ENCODE results near the gene CCT3. TPM values are rescaled to one million over a fixed set of nuclear protein-coding genes. Genes with fewer than 3 reads are reported as not detected.
"Not testable (repeated sequence)": the region's sequence is repeated elsewhere in the genome, so short reads cannot be mapped to it uniquely, and the experiment has no call there.

CCT3 gene
- total RNA-seq, 1 experiment from 2014 or later: 451 TPM

DNA sequence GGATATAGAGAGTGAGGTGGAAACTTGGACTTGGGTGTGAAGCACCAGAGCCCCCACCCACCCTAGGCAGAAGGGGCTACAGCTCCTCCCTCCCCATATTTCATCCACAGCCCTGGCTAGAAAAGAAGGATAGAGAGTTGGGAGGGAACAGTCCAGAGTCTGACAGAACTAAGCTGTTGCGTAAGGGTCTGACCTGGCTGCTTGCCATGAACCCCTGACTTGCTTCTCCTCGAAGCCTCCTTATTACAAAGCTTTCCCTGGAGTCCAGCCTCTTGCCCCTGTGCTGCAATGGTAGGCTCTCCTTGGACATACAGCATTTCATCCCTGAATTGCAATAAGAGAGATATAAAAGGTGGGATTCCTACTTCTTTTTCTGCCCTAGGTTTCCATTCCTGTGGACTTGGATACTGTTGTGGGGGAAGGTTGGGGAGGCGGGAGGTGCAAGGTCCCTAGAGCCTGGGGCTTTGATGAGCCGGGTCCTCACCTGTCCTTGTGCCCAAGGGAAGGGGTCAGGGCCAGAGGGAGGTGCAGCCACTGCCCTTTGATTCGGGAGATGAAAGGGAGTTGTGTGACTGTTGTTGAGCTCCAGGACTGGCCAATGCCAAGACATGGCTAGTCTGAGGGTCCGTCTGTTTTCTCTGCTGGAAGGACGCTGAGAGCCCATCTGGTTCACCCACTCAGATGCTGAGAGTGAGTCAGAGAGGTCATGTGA, 33.6 kb upstream of the CCT3 start:
- H3K36me3 ChIP-seq (ENCODE audit: control insufficient read depth, insufficient read depth, low read length): no peaks in the 10 kb centered on the region; the same call in 1 of the 2 replicates
- intact Hi-C loops (cut with micrococcal nuclease; ENCODE audit: unreplicated experiment): no loop called here
- CTCF ChIA-PET: interaction anchor here (1.0 to 1.4 kb wide), 2 partner anchors 14 to 74 kb away, joined by 3 read pairs; no protein-coding TSS in a partner anchor
- H3K4me1 ChIP-seq (ENCODE audit: control insufficient read depth, insufficient read depth, low read length): peaks cover 5% of the 10 kb centered on the region; the same call in 1 of the 2 replicates
- no TSS peak for BruUV-seq (replicated peaks)
- H3K4me3 ChIP-seq (ENCODE audit: low read depth in 2 of 2, low read length in 2 of 2): no peak overlapping the region
- DNase-seq (ENCODE audit: low read depth, low spot score) (no peak), ATAC-seq (no peak)
- POLR2A ChIA-PET: interaction anchor here (0.6 kb wide), 4 partner anchors 34 to 139 kb away, joined by 3 to 12 read pairs (median 4); partner anchors contain the start of gene CCT3
- no peak overlapping the region for H3K27ac ChIP-seq (ENCODE audit: low read length)
- TF ChIP-seq POLR2AphosphoS5 (IDR thresholded peaks at IDR 0.05; ENCODE audit: low read depth, low read length) (no peak), SIN3A (IDR thresholded peaks at IDR 0.05; ENCODE audit: borderline replicate concordance, insufficient read depth, low read depth, low read length) (no peak), TCF7L2 (IDR thresholded peaks at IDR 0.05; ENCODE audit: low read depth, low read length) (no peak)
- TF ChIP-seq, protein P1, sequence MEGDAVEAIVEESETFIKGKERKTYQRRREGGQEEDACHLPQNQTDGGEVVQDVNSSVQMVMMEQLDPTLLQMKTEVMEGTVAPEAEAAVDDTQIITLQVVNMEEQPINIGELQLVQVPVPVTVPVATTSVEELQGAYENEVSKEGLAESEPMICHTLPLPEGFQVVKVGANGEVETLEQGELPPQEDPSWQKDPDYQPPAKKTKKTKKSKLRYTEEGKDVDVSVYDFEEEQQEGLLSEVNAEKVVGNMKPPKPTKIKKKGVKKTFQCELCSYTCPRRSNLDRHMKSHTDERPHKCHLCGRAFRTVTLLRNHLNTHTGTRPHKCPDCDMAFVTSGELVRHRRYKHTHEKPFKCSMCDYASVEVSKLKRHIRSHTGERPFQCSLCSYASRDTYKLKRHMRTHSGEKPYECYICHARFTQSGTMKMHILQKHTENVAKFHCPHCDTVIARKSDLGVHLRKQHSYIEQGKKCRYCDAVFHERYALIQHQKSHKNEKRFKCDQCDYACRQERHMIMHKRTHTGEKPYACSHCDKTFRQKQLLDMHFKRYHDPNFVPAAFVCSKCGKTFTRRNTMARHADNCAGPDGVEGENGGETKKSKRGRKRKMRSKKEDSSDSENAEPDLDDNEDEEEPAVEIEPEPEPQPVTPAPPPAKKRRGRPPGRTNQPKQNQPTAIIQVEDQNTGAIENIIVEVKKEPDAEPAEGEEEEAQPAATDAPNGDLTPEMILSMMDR (IDR thresholded peaks at IDR 0.05): no peak
- TF ChIP-seq, protein P2, sequence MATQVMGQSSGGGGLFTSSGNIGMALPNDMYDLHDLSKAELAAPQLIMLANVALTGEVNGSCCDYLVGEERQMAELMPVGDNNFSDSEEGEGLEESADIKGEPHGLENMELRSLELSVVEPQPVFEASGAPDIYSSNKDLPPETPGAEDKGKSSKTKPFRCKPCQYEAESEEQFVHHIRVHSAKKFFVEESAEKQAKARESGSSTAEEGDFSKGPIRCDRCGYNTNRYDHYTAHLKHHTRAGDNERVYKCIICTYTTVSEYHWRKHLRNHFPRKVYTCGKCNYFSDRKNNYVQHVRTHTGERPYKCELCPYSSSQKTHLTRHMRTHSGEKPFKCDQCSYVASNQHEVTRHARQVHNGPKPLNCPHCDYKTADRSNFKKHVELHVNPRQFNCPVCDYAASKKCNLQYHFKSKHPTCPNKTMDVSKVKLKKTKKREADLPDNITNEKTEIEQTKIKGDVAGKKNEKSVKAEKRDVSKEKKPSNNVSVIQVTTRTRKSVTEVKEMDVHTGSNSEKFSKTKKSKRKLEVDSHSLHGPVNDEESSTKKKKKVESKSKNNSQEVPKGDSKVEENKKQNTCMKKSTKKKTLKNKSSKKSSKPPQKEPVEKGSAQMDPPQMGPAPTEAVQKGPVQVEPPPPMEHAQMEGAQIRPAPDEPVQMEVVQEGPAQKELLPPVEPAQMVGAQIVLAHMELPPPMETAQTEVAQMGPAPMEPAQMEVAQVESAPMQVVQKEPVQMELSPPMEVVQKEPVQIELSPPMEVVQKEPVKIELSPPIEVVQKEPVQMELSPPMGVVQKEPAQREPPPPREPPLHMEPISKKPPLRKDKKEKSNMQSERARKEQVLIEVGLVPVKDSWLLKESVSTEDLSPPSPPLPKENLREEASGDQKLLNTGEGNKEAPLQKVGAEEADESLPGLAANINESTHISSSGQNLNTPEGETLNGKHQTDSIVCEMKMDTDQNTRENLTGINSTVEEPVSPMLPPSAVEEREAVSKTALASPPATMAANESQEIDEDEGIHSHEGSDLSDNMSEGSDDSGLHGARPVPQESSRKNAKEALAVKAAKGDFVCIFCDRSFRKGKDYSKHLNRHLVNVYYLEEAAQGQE (IDR thresholded peaks at IDR 0.05; ENCODE audit: insufficient read depth in 1 of 2, low read depth in 2 of 2, low read length in 1 of 2): no peak
- H3K27me3 ChIP-seq (ENCODE audit: control insufficient read depth, insufficient read depth, low read length): no peaks in the 10 kb centered on the region
- in situ Hi-C loops (cut with HindIII; ENCODE audit: low pct_unique_long_range_greater_than_20kb, low sequenced_read_pairs): no loop called here
- no peaks in the 10 kb centered on the region for H3K9me3 ChIP-seq (ENCODE audit: control insufficient read depth, insufficient read depth, low read depth, low read length)

DNA sequence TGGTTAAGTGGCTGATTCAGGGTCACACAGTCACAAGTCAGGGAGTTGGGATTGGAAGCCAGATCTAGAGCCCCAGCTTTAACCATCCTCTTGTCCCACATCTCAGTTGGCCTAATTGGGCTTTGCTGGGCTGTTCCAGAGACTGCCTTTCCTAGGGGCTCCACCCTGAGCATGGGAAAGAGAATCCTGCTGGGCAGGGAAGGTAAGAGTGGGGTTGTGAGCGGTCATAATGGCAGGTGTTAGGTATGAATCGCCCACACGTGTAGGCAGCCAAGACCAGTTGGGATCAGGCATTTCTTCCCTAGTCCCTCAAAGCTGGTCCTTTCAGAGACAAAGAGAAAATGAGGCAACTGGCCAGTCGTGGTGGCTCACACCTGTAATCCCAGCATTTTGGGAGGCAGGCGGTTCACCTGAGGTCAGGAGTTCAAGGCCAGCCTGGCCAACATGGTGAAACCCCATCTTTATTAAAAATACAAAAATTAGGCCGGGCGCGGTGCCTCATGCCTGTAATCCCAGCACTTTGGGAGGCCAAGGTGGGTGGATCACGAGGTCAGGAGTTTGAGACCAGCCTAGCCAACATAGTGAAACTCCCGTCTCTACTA, 31.7 kb upstream of the CCT3 start:
- H3K27ac ChIP-seq (ENCODE audit: low read length); BruUV-seq (replicated peaks); H3K9me3 ChIP-seq (ENCODE audit: control insufficient read depth, insufficient read depth, low read depth, low read length); in situ Hi-C loops (cut with HindIII; ENCODE audit: low pct_unique_long_range_greater_than_20kb, low sequenced_read_pairs); H3K36me3 ChIP-seq (ENCODE audit: control insufficient read depth, insufficient read depth, low read length); ATAC-seq; DNase-seq (ENCODE audit: low read depth, low spot score); POLR2A ChIA-PET; intact Hi-C loops (cut with micrococcal nuclease; ENCODE audit: unreplicated experiment); H3K27me3 ChIP-seq (ENCODE audit: control insufficient read depth, insufficient read depth, low read length); H3K4me1 ChIP-seq (ENCODE audit: control insufficient read depth, insufficient read depth, low read length): not testable (repeated sequence)
- CTCF ChIA-PET: interaction anchor here (1.1 kb wide), 1 partner anchor 13 kb away, joined by 3 read pairs; no protein-coding TSS in a partner anchor
- peak overlapping the region; percentile 41 to 52; a peak in 3 of 4 replicates for H3K4me3 ChIP-seq (ENCODE audit: low read depth in 2 of 2, low read length in 2 of 2)

Measured in Panc1 (cell line).